Measurements from ENCODE around the gene SETBP1. TPM values are rescaled to one million over a fixed set of nuclear protein-coding genes. Genes with fewer than 3 reads are reported as not detected.

Gene SETBP1
- total and polyA plus RNA-seq, 9 of the 15 experiments (the other 6 are each of a cell fraction or from before 2014, with no cell fraction given): under 0.01 to 0.13 (median 0.04) TPM

GRCh38 chr18:44922968-44923367 lies 242.3 kb downstream of the SETBP1 start (continued):
- no peak for TF ChIP-seq ZNF318 (IDR thresholded peaks at IDR 0.05; ENCODE audit: borderline replicate concordance in 1 of 2, low read depth in 1 of 2)
- no peak for TF ChIP-seq FIP1L1 (IDR thresholded peaks at IDR 0.05; ENCODE audit: low read depth, low read length, poor library complexity, severe bottlenecking)
- TF ChIP-seq SMARCE1 (IDR thresholded peaks at IDR 0.05): no peak
- TF ChIP-seq GTF2F1 (IDR thresholded peaks at IDR 0.05; ENCODE audit: low read depth, low read length): no peak
- TF ChIP-seq SNIP1 (IDR thresholded peaks at IDR 0.05; ENCODE audit: low read depth): no peak
- TF ChIP-seq NBN (IDR thresholded peaks at IDR 0.05; ENCODE audit: low read depth): no peak
- TF ChIP-seq ETS1 (conservative IDR thresholded peaks at IDR 0.05; ENCODE audit: control insufficient read depth, low read depth, low read length): no peak
- TF ChIP-seq ATF2 (CRISPR knock-in tag; IDR thresholded peaks at IDR 0.05): no peak
- TF ChIP-seq KLF1 (tag; IDR thresholded peaks at IDR 0.05): no peak
